GM18861 (cell line): ENCODE data around the gene IFNL2.
"Not testable (repeated sequence)": the region's sequence is repeated elsewhere in the genome, so short reads cannot be mapped to it uniquely, and the experiment has no call there.

Experiments used
- ATAC-seq: cut with Tn5 transposase; IDR thresholded peaks from one replicate; pipeline ENCODE4 v1.9.1; 2021; ENCODE audit not compliant: unreplicated experiment

The IFNL2 gene

DNA sequence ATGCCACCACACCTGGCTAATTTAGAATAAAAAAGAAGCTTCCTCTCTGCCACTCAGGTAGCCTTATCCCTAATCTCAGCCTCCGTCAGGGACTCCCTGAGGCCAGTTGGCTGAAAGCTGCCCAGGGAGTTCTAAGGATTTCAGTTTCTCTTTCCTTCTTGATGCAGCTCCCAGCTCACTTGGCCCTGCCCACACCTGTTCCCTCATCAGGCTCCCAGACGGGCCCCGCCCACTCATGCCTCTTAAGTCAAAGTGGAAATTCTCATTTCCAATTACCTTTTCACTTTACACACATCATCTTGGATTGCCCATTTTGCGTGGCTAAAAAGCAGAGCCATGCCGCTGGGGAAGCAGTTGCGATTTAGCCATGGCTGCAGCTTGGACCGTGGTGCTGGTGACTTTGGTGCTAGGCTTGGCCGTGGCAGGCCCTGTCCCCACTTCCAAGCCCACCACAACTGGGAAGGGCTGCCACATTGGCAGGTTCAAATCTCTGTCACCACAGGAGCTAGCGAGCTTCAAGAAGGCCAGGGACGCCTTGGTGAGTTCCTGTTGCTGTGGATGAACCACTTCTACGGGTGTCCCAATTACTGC is 28.0 kb downstream of the IFNL2 start, which contains the start of gene IFNL1:
TSS of gene IFNL1 (plus strand) at position 353 of the 591 bp plus-strand sequence. CDS start at position 368, 15 bp downstream.
- no peak for ATAC-seq

DNA sequence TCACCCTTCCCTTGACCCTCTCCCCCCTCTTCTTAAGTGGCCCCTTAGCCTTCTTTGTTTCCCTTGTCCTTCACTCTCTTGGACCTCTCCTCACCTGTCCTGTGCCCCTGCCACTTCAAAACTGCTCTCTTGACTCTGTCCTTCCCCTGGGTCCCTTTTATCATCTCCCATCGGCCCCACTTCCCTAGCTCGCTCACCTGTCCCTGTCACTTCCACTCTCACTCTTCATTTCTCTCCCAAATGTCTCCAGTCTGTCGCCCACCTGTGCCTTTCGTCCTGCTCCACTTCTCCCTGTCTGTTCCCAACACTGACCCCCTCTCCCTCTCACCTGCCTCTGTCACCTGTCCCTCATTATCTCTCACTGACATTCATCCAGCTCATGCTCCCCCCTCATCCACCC is 28.7 kb downstream of the IFNL2 start:
- no peak for ATAC-seq

DNA sequence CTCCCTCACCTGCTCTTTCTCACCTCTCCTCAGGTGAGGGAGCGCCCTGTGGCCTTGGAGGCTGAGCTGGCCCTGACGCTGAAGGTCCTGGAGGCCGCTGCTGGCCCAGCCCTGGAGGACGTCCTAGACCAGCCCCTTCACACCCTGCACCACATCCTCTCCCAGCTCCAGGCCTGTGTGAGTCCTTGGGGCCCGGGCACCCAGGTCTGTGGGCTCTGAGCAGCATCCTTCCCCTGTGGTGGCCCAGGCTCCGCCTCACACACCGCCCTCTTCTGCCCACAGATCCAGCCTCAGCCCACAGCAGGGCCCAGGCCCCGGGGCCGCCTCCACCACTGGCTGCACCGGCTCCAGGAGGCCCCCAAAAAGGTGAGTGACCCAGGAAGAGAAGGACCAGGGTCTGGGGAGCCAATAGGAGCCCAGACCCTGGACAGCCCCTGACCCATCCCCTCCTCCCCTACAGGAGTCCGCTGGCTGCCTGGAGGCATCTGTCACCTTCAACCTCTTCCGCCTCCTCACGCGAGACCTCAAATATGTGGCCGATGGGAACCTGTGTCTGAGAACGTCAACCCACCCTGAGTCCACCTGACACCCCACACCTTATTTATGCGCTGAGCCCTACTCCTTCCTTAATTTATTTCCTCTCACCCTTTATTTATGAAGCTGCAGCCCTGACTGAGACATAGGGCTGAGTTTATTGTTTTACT is 29.9 kb downstream of the IFNL2 start:
- no peak for ATAC-seq

DNA sequence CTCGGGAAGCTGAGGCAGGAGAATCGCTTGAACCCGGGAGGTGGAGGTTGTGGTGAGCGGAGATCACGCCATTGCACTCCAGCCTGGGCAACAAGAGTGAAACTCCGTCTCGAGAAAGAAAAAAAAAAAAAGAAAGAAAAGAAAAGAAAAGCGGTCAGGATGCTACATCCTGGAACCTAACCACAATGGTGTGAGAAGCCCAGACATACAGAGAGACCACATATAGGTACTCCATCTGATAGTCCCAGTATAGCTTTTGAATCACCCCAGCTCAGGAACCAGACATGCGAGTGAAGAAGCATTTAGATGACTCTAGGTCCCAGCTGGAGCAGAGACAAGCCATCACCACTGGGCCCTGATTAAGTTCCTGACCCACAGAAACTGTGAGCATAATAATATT is 31.2 kb downstream of the IFNL2 start:
- ATAC-seq: no peak

DNA sequence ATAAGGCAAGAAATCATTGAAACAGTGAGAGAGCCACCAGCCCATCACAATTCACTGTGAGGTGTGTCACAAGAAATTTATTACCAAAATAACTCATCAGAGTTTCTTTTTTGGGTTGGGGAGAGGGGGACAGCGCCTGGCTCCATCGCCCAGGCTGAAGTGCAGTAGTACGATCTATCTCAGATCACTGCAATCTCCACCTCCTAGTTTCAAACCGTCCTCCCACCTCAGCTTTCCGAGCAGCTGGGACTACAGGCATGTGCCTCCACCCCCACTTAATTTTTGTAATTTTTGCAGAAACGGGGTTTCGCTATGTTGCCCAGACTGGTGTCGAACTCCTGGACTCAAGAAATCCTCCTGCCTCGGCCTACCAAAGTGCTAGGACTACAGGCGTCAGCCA is 31.6 kb downstream of the IFNL2 start:
- no peak for ATAC-seq

DNA sequence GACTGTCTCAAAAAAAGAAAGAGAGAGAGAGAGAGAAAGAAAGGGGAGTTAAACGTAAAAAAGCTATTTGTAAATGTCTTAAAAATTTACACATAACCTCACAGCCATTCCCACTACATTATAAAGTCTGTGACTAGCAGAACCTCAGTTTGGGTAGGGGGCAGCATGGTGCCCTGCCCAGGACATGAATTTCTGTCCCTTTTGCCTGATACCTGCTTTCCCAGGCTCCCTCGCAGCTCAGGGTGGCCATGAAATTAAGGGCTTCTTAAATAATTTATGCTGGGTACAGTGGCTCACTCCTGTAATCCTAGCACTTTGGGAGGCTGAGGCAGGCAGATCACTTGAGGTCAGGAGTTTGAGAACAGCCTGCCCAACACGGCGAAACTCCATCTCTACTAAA is 32.8 kb downstream of the IFNL2 start:
- no peak for ATAC-seq

DNA sequence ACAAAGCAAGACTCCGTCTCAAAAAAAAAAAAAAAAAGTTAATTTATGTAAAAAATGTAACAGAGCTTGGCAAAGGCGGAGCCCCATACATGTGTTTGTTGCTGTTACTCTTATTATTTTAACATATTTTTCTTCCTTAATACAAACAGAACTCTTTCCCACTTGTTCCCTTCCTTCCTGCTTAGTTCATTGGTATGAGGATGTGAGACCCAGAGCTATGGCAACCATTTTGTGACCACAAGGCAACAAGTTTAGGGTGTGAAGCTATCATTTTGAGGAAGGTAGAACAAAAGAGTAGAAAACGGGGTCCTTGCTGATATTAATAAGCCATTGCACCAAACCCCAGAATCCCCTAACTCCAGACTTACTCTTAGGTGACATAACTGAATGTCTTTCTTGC is 33.4 kb downstream of the IFNL2 start:
- ATAC-seq: no peak

DNA sequence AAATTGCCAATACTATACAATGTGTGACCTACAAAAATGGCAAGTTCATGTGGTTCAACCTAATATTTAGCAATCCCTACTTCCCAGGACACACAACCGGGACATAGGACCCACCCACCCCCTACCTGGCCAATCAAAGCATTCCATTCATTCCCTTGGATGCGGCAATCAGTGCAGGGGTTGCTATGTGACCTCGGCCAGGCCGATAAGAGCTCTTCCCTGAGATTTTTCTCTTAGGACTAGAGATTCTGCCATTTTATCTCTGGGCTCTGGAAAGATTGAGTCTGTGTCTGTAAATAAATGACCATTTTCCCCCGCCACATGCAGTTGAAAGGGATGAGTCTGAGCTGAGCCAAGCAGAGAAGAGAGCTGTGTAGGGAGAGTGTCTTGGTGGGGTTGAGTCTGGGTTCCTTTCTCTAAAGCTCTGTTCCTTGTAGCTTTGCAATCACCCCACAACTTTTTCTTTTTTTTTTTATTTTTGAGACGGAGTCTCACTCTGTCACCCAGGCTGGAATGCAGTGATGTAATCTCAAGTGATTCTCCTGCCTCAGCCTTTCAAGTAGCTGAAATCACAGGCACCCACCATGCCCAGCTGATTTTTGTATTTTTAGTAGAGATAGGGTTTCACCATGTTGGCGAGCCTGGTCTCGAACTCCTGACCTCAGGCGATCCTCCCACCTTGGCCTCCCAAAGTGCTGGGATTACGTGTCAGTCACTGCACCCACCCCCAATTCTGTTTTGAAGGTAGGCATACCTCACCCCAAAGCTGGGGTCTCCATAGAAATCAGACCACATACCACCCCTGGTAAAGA is 35.4 kb downstream of the IFNL2 start:
- no peak for ATAC-seq

DNA sequence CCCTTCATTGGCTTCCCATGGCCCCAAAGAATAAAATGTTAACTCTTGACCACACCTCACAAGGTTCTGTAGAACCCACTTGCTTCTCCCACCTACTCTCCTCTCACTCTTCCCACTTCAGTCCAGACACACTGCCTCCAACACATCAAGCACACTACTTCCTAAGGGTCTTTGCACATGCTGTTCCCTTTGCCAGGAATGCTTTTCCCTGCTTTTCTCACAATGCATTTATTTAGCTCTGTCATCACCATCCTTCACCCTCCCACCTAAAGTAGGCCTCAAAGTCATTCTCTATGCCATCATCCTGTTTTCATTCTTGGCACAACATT is 36.0 kb downstream of the IFNL2 start:
- no peak for ATAC-seq

DNA sequence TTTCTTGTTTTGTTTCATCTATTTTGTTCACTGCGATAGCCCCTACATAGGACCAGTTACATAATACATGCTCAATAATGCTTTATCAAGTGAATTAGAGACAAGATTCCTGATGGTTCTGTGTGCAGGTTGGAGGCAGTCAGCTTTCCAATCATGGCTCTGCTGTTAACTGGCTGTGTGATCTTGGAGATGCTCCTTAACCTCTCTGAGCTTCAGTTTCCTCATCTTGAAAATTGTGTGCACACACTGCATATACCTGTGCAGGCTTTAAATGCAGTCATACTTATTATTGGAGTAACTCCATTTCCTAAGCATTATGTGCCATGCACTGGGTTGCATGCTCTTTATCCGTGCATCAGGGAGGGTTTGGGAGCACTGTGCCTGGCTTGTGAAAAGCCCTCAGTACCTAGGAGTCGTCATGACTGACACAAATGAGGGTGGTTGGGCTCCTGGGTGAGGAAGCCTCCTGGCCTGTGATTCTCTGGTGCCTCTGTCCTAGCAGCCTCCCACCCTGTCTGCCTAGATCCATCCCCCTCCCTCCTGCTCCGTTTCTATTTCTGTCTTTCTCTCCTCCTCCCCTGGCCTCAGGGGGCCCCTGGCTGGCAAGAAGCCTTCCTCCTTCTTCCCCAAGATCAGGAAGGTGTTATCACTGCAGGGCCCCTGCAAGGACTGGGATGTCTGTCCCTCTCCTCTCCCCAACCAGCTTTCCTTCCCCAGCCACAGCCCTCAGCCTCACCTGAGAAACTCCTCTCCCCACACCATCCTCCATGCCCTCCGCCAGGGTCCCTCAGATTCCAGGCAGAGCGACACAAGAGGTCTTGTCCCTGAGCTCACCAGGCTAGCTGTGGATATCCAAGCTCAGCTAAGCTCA is 36.7 kb downstream of the IFNL2 start:
- ATAC-seq: no peak

DNA sequence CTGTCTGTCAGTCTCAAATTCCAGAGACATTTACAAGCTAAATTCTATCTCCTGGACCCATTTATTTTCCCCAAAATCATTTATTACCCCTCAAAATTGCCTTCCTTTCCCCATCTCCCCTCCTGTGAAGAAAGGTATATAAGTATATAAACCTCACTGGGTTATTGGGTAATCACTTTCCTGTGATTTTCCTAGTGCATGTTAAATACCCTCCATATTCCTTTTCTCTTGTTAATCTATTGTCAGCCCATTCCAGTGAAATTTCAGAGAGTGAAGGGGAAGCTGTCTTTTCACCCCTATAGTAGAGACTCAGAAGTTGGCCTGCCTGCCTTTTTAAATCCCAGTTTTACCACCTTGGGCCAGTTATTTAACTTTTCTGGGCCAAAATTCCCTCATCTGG is 37.9 kb downstream of the IFNL2 start:
- no peak for ATAC-seq

DNA sequence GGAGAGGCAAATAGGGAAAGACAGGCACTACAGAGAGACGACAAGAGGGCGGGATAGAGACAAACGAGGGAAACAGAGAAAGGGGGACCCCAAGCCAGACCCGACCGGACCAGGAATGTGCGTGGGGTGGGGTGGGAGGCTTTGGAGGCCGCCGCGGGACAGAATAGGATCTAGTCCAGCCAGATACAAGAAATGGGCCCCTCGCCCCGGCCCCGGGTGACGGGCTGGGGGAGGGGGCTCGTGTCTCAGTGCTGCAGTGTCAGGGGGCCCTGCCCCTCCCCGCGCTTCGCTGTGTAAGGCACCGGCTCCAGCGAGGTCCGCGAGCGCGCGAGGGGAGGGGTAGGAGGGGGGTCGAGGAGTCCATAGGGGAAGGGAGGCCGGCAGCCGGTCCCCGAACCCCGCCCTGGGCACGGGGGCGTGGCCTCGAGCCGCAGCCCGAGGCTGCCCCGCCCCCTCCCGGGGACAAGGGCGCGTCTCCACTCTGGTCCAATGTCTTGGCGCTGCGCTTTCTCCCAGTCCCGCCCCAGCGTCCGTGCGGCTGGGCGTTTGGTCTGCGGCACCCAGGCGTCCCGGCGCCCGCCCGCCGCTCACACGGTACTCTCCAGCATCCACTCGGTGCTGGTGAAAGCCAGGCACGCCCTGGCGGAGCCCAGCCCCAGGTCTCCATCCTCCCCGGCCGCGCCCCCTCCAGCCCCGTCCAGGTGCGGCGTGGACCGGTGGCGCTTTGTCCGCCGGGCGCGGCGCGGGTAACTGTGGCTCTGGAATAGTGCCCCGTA is 39.0 kb downstream of the IFNL2 start:
- no peak for ATAC-seq

DNA sequence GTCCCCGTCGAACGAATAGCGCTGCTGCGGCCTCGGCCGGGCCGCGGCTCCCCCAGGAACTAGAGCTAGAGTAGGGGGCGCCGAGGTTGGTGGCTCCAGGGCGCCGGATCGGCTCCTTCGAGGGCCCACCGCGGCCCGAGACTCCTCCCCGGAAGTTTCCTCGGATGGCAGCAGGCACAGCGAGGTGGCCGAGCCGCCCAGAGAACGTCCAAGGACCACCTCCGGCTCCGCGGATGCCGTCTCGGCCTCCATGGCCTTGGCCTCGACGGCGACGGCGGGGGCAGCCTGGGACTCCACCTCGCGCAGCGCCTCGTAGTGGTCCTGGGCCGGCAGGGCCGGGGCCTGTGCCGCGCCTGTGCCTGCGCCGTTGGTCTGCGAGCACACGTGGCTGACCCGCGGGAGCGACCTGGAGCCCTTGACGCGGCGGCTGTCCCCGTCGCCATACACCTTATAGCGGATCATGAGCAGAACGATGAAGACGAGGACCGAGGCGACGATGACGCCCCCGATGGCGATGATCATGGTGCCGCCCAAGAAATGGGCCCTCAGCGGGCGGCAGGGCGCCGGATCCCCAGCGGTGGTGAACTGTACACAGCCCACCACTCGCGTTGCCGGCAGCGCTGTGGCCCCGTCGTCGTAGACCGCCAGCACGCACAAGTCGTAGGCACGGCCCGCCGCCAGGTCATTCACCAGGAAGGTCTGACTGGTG is 39.8 kb downstream of the IFNL2 start:
- ATAC-seq: no peak

DNA sequence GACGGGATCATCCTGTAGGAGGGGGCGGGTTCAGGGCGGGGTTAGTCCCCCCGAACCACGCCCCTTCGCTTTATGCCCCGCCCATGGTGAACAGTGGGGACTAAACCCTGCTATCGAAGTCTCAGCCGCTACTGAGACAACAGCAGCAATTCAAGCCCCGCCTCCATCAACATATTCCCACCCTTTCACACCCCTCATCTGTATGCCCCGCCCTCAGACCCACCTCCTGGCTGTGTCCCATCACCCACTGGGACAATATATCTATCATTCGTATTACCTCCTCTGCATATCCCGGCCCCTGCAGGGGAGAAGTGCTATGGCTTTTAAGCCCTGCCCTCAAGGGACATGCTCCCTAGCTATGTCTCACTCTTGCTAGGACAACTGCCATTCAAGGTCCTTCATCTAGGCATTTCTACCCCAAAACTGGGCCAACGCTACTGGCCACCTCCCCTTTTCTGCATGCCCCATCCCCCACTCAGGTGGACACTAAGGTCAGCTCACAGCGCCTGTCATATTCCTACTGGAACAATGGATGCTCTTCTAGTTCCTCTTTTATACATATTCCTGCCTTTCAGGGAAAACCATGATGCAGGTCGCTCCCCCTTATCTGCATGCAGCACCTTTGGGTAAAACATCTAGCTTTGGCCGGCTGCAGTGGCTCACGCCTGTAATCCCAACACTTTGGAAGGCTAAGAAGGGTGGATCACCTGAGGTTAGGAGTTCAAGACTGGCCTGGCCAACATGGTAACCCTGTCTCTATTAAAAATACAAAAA is 40.5 kb downstream of the IFNL2 start:
- ATAC-seq: no peak

DNA sequence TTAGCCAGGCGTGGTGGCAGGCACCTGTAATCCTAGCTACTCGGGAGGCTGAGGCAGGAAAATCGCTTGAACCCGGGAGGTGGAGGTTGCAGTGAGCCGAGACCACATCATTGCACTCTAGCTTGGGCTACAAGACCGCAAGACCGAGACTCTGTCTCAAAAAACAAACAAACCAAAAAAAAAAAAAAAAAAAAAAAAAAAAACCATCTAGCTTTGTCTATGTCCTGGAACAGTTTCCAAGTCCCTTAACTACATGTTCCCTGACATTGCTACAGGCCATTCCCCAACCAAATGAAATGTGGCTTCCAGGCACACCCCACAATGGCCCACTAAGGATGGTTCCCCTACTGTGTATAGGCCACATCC is 41.1 kb downstream of the IFNL2 start:
- ATAC-seq: not testable (repeated sequence)

DNA sequence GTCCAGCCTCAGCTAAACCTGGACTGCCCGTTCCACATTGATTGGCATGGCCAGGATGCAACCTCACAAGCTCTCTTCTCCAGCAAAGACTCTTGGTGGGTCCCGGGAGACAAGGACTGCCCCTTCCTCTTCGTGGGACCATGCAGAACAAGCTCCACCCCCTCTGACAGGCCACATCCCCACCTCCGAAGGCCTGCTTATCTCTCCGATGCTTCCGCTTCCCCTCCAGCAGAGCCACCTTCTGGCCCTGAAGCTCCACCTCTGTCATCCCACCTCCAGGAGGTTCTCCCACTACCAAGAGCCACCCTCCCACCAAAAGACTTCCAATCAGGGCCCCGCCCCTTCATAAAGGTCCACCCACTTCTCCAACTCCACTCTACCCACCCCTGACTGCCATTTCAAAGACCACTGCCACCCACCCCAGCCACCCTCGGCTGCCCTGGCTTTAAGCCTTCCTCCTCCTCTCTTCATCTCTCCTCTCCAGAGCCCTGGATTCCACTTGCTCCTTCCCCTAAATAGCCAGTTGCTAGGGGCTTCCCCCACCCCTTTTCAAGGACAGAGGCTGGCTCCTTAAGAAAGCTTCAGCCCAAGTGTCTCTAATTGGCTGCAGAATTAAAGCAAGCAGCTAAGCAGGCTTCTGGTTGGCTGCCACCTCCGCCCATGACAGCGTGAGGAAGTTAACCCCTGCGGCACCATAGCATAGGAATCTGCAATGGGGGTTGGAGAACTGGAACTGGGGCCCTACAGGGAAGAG is 42.5 kb downstream of the IFNL2 start:
- ATAC-seq: no peak

DNA sequence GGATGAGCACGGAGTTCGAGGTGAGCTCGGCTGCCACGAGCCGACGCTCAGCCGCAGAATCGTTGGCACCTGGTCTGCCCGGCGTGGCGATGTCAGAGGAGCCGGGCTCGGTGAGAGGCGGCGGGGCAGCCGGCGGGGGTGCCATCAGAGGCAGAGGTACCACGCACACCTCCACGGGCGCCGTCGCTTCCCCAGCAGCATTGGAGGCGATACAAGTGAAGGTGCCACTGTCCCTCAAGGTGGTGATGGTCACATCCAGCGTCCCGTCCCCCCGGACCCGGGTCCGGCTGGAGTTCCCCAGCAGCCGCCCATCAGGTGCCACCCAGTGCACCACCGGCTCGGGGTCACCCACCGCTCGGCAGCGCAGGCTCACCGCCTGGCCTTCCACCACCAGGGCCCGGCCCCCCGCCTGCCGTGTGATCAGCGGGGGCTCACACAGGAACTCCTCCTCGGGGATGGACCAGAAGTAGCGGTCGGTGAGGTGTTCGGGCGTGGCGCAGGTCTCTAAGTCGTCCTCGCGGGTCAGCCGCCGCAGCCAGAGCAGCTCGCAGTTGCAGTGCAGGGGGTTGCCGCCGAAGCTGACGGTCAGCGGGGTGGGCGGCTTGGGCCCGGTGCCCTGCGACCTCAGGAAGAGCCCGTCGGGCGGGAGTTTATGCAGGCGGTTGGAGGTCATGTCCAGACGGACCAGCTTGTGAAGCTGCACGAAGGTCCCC is 46.0 kb downstream of the IFNL2 start:
- ATAC-seq: no peak

DNA sequence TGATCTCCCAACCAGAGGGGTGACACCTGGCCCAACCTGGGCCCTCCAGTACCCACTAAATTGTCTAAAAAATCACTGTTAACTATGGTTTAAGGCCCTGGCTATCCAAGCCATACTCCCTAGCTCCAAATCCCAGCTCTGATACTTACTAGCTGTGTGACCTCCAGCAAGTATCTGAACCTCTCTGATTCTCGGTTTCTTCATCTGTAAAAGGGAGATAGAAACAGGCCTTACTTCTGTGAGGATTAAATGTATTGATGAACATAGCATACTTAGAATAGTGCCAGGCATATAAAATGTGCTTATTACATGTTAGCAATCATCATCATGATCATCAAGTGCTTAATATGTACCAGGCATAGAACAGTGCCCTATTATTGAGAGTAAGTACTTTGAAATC is 47.7 kb downstream of the IFNL2 start:
- no peak for ATAC-seq
